Posterior cingulate gyrus (tissue), 11 donors: ENCODE results near the gene HERC2.

Experiments used
- DNase-seq, 10 donors: peaks; one replicate each; pipeline versions ENCODE4 v3.0.0 to v3.0.0-alpha.2; 2020 to 2021; ENCODE audit warnings: mixed read lengths in 3 of 10
- intact Hi-C: fragments of 100-400 bp; cut with DNase I; formaldehyde crosslinking; loops from one replicate; pipeline ENCODE4 v1.15.1; 2023

The HERC2 gene

DNA sequence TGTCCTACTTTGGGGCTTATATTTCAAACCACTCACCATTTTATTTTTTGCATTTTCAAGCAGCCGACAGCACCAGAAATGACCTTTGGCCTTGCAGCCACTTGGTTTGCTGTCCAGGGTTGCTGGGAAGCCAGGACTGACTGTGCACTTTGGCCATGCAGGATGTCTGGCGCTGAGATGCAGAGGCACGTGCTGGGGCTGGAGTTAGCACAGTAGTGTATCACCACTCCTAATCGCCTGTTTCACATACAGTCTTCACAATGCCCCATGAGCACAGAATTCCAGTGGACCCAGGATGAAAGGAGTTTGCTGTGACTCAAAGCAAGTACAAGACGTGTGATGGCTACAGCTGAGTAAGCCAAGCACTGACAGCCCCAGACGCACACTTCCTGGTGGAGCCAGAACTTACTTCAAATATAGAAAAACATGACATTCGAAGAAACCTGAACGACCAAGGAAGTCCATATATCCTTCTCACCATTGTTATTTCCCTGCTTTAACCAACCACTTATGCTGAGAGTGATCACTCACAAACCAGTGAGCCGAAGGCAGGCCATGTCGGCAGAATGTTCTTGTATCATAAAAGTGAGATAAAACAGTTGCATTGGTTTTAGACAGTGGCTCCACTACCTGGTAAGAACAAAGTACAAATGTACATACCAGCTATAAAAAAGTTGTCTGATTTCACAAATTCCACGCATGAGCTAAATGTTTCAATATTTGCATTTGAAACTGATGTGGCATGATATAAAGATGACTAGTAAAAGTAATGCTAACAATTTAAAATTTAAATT lies 238.9 kb downstream of the HERC2 start:
- intact Hi-C loops, result no loop called here
- DNase-seq, result no peak

DNA sequence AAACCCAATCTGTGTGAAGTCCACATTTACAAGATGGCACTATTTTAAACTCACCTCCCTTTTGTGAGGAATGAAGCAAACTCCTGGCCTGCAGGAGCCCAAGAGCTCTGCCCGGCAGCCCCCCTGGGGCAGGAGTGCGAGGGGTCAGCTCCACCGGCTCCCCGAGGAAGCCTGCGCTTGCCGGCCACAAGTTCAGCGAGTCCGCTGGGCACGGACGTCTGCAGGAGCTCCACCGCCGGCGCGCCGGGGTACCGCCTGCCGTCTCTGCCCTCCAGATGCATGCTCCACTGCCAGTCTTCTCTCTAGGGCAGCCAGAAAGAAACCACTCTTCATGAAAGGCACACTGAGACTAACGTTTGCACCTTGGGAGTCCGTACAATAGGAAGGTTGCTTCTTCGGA lies 240.4 kb downstream of the HERC2 start:
- no peak for DNase-seq
- intact Hi-C loops, result no loop called here

DNA sequence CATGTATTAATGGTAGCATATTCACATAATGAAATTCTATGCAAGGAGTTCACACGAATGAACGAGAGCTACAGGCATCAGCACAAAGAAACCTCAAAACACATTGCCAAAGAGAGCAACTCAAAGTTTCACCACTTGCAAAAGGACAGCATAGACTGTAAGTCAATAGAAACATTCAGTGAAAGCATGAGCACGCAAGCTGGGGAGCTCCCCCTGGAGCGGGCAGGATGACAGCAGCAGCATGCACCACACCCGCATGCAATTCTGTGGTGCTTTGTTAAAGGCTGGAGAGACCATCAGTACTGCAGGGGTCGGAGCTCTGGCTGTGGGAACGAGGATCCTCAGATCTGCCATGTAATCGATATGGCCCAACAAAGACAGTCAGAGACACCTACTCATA lies 241.6 kb downstream of the HERC2 start:
- no peak for DNase-seq
- intact Hi-C loops, result no loop called here

DNA sequence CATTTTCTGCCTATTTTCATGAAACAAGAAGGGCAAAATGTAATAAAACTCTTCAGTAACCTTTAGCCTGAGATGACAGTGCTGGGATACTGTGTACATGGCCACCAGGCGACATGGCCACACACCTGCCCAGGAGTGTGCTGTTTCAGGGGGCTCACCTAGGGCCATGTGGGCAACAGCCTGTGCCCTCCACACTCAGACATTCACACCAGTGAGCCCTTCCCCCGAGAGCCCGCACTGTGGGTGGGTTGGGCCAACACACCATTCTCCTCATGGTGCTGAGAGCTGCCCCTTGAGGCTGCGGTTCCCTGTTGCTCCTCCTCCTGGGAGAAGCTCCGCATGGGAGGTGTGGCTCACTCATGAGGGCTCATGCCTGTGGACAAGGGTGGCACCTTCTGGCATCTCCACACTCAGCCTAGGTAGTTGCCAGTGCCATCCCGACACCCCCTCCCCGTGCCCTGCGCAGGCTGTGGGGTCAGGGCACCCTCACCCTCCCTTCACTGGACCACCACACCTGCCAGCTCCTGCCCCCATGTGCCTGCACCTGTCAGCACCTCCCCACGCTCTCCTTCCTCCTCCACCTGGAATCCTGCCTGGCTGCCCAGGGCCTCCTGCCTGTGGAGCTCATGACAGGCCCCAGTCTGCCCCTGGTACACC lies 242.5 kb downstream of the HERC2 start:
- no peak for DNase-seq
- intact Hi-C loops, result no loop called here

DNA sequence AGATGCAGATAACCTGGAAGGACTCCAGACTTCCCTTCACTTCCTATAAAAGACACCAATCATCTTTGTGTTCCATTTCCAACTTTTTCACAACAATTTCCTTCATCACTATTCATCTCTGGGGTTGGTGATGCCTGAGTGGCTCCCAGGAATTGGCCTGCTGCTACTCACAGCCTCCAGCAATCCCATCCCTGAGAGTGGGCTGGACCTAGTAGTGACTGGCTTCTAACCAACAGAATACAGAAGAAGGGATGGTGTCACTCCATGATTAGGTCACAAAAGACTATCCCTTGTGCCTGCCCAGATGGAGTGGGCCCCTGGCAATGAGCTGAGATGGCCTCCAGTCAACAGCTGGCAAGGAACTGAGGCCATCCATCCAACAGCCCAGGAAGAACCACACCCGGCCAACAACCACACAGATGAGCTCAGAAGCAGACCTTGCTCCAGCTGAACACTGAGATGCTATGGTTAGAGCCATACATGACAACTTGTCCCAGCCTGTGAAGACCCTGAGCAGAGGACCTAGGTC lies 243.7 kb downstream of the HERC2 start:
- intact Hi-C loops, result no loop called here
- DNase-seq, result no peak

DNA sequence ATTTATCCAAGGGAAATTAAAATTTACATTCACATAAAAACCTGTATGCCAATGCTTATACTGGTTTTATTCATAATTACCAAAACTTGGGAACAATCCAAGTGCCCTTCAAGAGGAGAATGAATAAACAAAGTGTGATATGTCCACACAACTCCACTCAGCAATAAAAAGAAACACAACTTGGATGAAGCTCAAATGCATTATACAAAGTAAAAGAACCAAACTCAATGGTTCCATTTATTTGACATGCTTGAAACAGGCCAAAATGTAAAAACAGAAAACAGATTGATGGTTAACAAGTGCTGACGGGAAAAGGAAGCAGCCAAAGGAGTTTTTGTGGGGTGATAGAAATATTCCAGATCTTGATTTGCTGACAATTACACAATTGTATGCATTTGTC lies 246.4 kb downstream of the HERC2 start:
- no peak for DNase-seq
- intact Hi-C loops, result no loop called here

DNA sequence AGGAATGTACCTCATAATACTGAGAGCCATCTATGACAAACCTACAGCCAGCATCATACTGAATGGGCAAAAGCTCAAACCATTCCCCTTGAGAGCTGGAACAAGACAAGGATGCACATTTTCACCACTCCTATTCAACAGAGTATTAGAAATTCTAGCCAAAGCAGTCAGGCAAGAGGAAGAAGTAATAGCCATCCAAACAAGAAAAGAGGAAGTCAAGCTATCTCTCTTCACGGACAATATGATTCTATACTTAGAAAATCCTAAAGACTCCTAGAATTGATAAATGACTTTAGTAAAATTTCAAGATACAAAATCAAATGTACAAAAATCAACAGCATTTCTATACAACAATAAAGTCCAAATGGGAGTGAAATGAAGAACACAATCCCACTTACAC lies 253.0 kb downstream of the HERC2 start:
- DNase-seq, result no peak
- intact Hi-C loops, result no loop called here

DNA sequence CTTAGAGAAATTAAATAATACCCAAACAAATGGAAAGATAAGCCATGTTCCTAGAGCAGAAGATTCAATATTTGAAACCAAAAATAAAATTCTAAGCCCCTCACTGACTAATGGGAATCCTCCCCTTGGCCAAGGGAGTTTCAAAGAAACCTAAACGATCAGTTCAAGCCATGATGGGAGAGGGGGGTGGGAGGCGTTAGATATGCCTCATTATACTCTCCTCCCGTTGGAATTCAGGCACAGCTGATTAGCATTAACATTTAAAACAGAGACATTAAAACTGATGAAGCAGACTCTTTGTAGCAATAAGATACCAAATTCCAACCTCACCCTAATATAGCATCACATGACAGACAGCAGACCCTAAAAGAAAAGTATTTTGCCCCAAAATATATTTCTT lies 255.7 kb downstream of the HERC2 start:
- DNase-seq, result no peak
- intact Hi-C loops, result no loop called here
